Lung (tissue), 12 donors: ENCODE results near the gene PTMA. TPM values are rescaled to one million over a fixed set of nuclear protein-coding genes. Genes with fewer than 3 reads are reported as not detected.
"Not testable (repeated sequence)": the region's sequence is repeated elsewhere in the genome, so short reads cannot be mapped to it uniquely, and the experiment has no call there.

Source experiments
- ATAC-seq: fragments of 200-7000 bp; cut with Tn5 transposase; one replicate; pipeline ENCODE4 v1.9.1; 2020; ENCODE audit warnings: moderate number of reproducible peaks; ENCODE audit not compliant: insufficient read depth, low FRiP score
- DNase-seq, 3 donors: peaks; one replicate each; pipeline ENCODE4 v3.0.0-alpha.2; 2013 to 2017
- H3K27ac ChIP-seq, 2 donors: one replicate each; pipeline ENCODE4 v1.5.1; 2013; ENCODE audit warnings: mild to moderate bottlenecking in 2 of 2, moderate library complexity in 2 of 2, control low read depth in 1 of 2, inconsistent platforms in 1 of 2, low read depth in 1 of 2, low read length in 1 of 2
- H3K27me3 ChIP-seq, 3 donors: one replicate each; pipeline ENCODE4 v1.5.1; 2013; ENCODE audit warnings: low read length in 2 of 3; ENCODE audit not compliant: control insufficient read depth in 3 of 3, insufficient read depth in 3 of 3
- H3K36me3 ChIP-seq, 4 donors: one replicate each; pipeline ENCODE4 v1.5.1; 2013; ENCODE audit warnings: low read length in 4 of 4, mild to moderate bottlenecking in 1 of 4, moderate library complexity in 1 of 4; ENCODE audit not compliant: control insufficient read depth in 4 of 4, insufficient read depth in 4 of 4
- H3K4me1 ChIP-seq, 5 donors: one replicate each; pipeline ENCODE4 v1.5.1; 2013; ENCODE audit warnings: low read length in 5 of 5, mild to moderate bottlenecking in 2 of 5, moderate library complexity in 1 of 5; ENCODE audit not compliant: control insufficient read depth in 5 of 5, insufficient read depth in 5 of 5
- H3K4me3 ChIP-seq: one replicate; pipeline ENCODE4 v1.5.1; 2013; ENCODE audit warnings: mild to moderate bottlenecking, control low read depth, moderate library complexity
- H3K9ac ChIP-seq, 2 donors: one replicate each; pipeline ENCODE4 v1.5.1; 2013; ENCODE audit warnings: low read length in 2 of 2, control low read depth in 1 of 2; ENCODE audit not compliant: insufficient read depth in 1 of 2
- H3K9me3 ChIP-seq, 4 donors: one replicate each; pipeline ENCODE4 v1.5.1; 2013; ENCODE audit warnings: low read length in 3 of 4, mild to moderate bottlenecking in 1 of 4, moderate library complexity in 1 of 4; ENCODE audit not compliant: control insufficient read depth in 4 of 4, insufficient read depth in 3 of 4
- CTCF ChIP-seq: IDR thresholded peaks from 2 replicates; pipeline ENCODE4 v1.5.1; 2012; ENCODE audit warnings: mild to moderate bottlenecking; ENCODE audit errors: control extremely low read depth, extremely low read depth
- WGBS, 2 donors: extraction: QIAGEN DNeasy Blood & Tissue Kit; methylation state at CpG; one replicate each; pipeline ENCODE4 v1.1.7; 2013; 5-methylcytosine and 5-hydroxymethylcytosine counted together
- polyA plus RNA-seq, 2 donors: library from polyadenylated mRNA; stranded (reverse); fragments of 200-250 nt; gene quantifications; one replicate each; pipeline ENCODE4 v1.2.1, GENCODE V29; 2013
- total RNA-seq, 2 donors: library from RNA; depleted of rRNA in 1 of 2; stranded (reverse); fragments of >200 nt in 1 of 2; gene quantifications; one replicate each; pipeline ENCODE4 v1.2.1, GENCODE V29; 2014 to 2021
- donor health status: control.
- donor health status: control.
- donor health status: Bipolar disorder and iron deficiency.
- donor health status: healthy.
- donor health status: DM: yes; HTN: yes; CAD: no.

Gene PTMA
- total and polyA plus RNA-seq, 4 donors = 755 to 1,655 (median 1,279) TPM

GRCh38 chr2:231745303-231746038 is 37.1 kb downstream of the PTMA start:
- Histone ChIP-seq H3K36me3 (no peaks in the 10 kb centered on the region), H3K27me3 (no peaks in the 10 kb centered on the region), H3K9ac (no peak overlapping the region), H3K4me3 (no peak overlapping the region), H3K9me3 (no peaks in the 10 kb centered on the region), H3K4me1 (no peaks in the 10 kb centered on the region), H3K27ac (no peak overlapping the region)
- TF ChIP-seq CTCF = no peak
- 81 to 87% methylated on average over 6 of the region's 6 CpGs for WGBS, 2 donors
- ATAC-seq = no peak
- no peak for DNase-seq

GRCh38 chr2:231748153-231748896 is 40.0 kb downstream of the PTMA start:
- not testable (repeated sequence) for DNase-seq, H3K4me3 ChIP-seq, H3K27me3 ChIP-seq, H3K9ac ChIP-seq, H3K27ac ChIP-seq, H3K9me3 ChIP-seq, ATAC-seq, H3K4me1 ChIP-seq, H3K36me3 ChIP-seq
- 76 to 86% methylated on average over 6 of the region's 6 CpGs for WGBS, 2 donors

DNA sequence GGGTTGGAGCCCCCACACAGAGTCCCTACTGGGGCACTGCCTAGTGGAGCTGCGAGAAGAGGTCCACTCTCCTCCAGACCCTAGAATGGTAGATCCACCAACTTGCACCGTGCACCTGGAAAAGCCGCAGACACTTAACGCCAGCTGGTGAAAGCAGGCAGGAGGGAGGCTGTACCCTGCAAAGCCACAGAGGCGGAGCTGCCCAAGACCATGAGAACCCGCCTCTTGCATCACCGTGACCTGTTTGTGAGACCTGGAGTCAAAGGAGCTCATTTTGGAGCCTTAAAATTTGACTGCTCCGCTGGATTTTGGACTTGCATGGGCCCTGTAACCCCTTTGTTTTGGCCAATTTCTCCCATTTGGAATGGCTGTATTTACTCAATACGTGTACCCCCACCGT is 40.7 kb downstream of the PTMA start:
- H3K9ac ChIP-seq, DNase-seq, H3K27ac ChIP-seq, ATAC-seq, H3K27me3 ChIP-seq, H3K9me3 ChIP-seq, H3K4me3 ChIP-seq, H3K36me3 ChIP-seq, H3K4me1 ChIP-seq: not testable (repeated sequence)
- 94 to 96% methylated on average over 10 of the region's 10 CpGs for WGBS, 2 donors

GRCh38 chr2:231751042-231751815 is 42.9 kb downstream of the PTMA start:
- no peak overlapping the region for H3K4me3 ChIP-seq
- H3K4me1 ChIP-seq = no peaks in the 10 kb centered on the region
- H3K27ac ChIP-seq = no peak overlapping the region
- 92 to 96% methylated on average over 4 of the region's 4 CpGs for WGBS, 2 donors
- DNase-seq (no peak), ATAC-seq (no peak)
- H3K9ac ChIP-seq = no peak overlapping the region
- no peaks in the 10 kb centered on the region for H3K9me3 ChIP-seq
- no peaks in the 10 kb centered on the region for H3K36me3 ChIP-seq
- H3K27me3 ChIP-seq = no peaks in the 10 kb centered on the region
- TF ChIP-seq CTCF = no peak
